Vagina (tissue), 2 donors: ENCODE results near the gene GRSF1.

Source experiments
- POLR2A ChIP-seq, 2 donors: fragments of 450-650 bp; IDR thresholded peaks; one replicate each; pipeline ENCODE4 v1.6.1; 2017; ENCODE audit warnings: antibody characterized with exemption in 2 of 2, mild to moderate bottlenecking in 2 of 2, moderate library complexity in 2 of 2
- POLR2AphosphoS5 ChIP-seq, 2 donors: sonication (generic); formaldehyde crosslinking; IDR thresholded peaks; one replicate each; pipeline ENCODE4 v1.9.0; 2017; ENCODE audit warnings: antibody characterized with exemption in 2 of 2, mild to moderate bottlenecking in 2 of 2, low read depth in 1 of 2; ENCODE audit not compliant: insufficient read depth in 1 of 2
- TF ChIP-seq, protein P1 (sequence below), 3 experiments: fragments of 450-650 bp in 2 of 3; fragments of 200-600 bp in 1 of 3; sonication (generic) in 1 of 3; IDR thresholded peaks; one replicate each; pipeline ENCODE4 v1.5.1; 2017 to 2019; ENCODE audit warnings: antibody characterized with exemption in 3 of 3, mild to moderate bottlenecking in 2 of 3, moderate library complexity in 2 of 3

DNA sequence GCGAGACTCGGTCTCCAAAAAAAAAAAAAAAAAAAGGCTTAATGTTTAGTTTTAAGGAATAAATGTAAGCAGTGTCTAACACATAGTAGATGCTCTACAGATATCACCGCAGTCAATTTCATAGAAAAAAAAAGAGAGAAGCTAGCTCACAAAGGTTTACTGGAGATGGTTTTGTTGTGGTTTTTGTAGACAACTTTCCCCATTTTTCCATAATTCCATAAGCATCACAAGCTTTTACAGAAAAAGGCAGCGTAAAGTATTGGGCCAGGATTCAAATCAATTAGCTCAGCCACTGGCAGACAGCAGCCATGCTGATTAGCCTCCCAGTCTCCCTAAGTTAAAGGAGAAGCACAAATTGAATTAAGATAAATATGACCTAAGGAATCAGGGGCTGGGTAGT is 1.5 kb downstream of the GRSF1 start:
- TF ChIP-seq, protein P1, sequence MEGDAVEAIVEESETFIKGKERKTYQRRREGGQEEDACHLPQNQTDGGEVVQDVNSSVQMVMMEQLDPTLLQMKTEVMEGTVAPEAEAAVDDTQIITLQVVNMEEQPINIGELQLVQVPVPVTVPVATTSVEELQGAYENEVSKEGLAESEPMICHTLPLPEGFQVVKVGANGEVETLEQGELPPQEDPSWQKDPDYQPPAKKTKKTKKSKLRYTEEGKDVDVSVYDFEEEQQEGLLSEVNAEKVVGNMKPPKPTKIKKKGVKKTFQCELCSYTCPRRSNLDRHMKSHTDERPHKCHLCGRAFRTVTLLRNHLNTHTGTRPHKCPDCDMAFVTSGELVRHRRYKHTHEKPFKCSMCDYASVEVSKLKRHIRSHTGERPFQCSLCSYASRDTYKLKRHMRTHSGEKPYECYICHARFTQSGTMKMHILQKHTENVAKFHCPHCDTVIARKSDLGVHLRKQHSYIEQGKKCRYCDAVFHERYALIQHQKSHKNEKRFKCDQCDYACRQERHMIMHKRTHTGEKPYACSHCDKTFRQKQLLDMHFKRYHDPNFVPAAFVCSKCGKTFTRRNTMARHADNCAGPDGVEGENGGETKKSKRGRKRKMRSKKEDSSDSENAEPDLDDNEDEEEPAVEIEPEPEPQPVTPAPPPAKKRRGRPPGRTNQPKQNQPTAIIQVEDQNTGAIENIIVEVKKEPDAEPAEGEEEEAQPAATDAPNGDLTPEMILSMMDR (IDR thresholded peaks at IDR 0.05), result no peak
- TF ChIP-seq POLR2A (IDR thresholded peaks at IDR 0.05), result no peak
- no peak for TF ChIP-seq POLR2AphosphoS5 (IDR thresholded peaks at IDR 0.05; ENCODE audit: insufficient read depth in 1 of 2, low read depth in 1 of 2)
